Peyer's patch (tissue), 4 donors: ENCODE measurements around the gene UBE2F.

Experiments
- POLR2A ChIP-seq, 2 donors: fragments of 450-650 bp; IDR thresholded peaks; one replicate each; pipeline ENCODE4 v1.5.1; 2017; ENCODE audit warnings: antibody characterized with exemption in 2 of 2, mild to moderate bottlenecking in 2 of 2, moderate library complexity in 2 of 2
- TF ChIP-seq, protein P1 (sequence below), 6 experiments: fragments of 450-650 bp in 4 of 6; fragments of 200-600 bp in 2 of 6; sonication (generic) in 1 of 6; IDR thresholded peaks; one replicate each; pipeline ENCODE4 v1.5.1; 2017 to 2019; ENCODE audit warnings: antibody characterized with exemption in 6 of 6, mild to moderate bottlenecking in 3 of 6, moderate library complexity in 1 of 6

GRCh38 chr2:237972936-237973335 is 6.1 kb downstream of the UBE2F start:
- TF ChIP-seq, protein P1, sequence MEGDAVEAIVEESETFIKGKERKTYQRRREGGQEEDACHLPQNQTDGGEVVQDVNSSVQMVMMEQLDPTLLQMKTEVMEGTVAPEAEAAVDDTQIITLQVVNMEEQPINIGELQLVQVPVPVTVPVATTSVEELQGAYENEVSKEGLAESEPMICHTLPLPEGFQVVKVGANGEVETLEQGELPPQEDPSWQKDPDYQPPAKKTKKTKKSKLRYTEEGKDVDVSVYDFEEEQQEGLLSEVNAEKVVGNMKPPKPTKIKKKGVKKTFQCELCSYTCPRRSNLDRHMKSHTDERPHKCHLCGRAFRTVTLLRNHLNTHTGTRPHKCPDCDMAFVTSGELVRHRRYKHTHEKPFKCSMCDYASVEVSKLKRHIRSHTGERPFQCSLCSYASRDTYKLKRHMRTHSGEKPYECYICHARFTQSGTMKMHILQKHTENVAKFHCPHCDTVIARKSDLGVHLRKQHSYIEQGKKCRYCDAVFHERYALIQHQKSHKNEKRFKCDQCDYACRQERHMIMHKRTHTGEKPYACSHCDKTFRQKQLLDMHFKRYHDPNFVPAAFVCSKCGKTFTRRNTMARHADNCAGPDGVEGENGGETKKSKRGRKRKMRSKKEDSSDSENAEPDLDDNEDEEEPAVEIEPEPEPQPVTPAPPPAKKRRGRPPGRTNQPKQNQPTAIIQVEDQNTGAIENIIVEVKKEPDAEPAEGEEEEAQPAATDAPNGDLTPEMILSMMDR (IDR thresholded peaks at IDR 0.05), result no peak
- TF ChIP-seq POLR2A (IDR thresholded peaks at IDR 0.05), result no peak
